Motor neuron (in vitro differentiated cells): ENCODE results near the gene OSGIN1. TPM values are rescaled to one million over a fixed set of nuclear protein-coding genes. Genes with fewer than 3 reads are reported as not detected.

Source experiments
- ATAC-seq, 8 experiments: fragments of 200-7000 bp; cut with Tn5 transposase; replicated peaks in 6 of 8; 2 replicates each; pipeline ENCODE4 v1.8.0; 2021; ENCODE audit warnings: mild to moderate bottlenecking in 8 of 8, moderate library complexity in 8 of 8
- H3K27ac ChIP-seq, 2 donors: fragments of 250-450 bp; sonication (Bioruptor Pico); 2 replicates each; pipeline ENCODE4 v1.9.0; 2021; ENCODE audit warnings: antibody characterized with exemption in 2 of 2, mild to moderate bottlenecking in 2 of 2, moderate library complexity in 1 of 2
- H3K4me1 ChIP-seq, 2 donors: fragments of 250-450 bp; sonication (Bioruptor Pico); replicated peaks in 1 of 2; 2 replicates each; pipeline ENCODE4 v1.6.1; 2021; ENCODE audit warnings: antibody characterized with exemption in 2 of 2, mild to moderate bottlenecking in 2 of 2, moderate library complexity in 1 of 2
- H3K4me3 ChIP-seq, 5 donors: fragments of 250-450 bp; sonication (Bioruptor Pico); 2 replicates each; pipeline ENCODE4 v1.9.0; 2021; ENCODE audit warnings: antibody characterized with exemption in 5 of 5, mild to moderate bottlenecking in 5 of 5, moderate library complexity in 4 of 5
- WGBS, 10 experiments: fragments of 450-650 bp; shearing (Covaris generic); methylation state at CpG; one replicate each; pipeline ENCODE4 v1.0.0; 2022; 5-methylcytosine and 5-hydroxymethylcytosine counted together
- in situ Hi-C, 9 experiments: fragments of 400-800 bp; cut with MboI; loops; one replicate each; pipeline ENCODE4 v1.15.0; 2021; ENCODE audit warnings: low sequenced_read_pairs in 9 of 9, low pct_unique_long_range_greater_than_20kb in 2 of 9; ENCODE audit not compliant: unreplicated experiment in 9 of 9
- total RNA-seq, 8 experiments: library from RNA; unstranded; fragments of 300-600 nt; gene quantifications; 2 replicates each; pipeline versions ENCODE4 v1.2.3 to v1.2.4, GENCODE V29; 2022

OSGIN1 gene
- total RNA-seq, 8 experiments from 2014 or later = 0.92 to 14.8 (median 2.0) TPM

DNA sequence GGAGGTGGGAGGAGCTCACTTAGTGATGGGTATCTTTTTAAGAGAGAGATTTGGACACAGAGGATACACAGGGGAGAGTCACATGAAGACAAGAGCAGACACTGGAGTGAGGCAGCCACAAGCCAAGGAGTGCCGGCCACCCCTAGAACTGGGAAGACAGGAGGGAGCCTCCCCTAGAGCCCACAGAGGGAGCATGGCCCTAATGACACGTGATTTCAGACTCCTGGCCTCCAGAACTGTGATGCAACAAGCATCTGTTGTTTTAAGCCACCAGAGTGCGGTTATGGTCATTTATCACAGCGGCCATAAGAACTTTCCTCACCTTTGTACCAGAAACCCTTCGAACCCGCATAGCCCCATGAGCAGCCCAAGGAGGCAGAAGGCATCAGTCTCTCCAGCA lies 56.2 kb downstream of the OSGIN1 start:
- H3K27ac ChIP-seq = no peak overlapping the region
- 74 to 94% (median 91%) methylated on average over 2 to 4 of the region's 6 CpGs; no CpG with 5 or more reads in 6 of the 10 experiments for WGBS, 10 experiments
- no peak for ATAC-seq
- in situ Hi-C loops = no loop called here
- H3K4me3 ChIP-seq = no peak overlapping the region
- H3K4me1 ChIP-seq = peaks cover 0 to 15% of the 10 kb centered on the region in 2 donors

DNA sequence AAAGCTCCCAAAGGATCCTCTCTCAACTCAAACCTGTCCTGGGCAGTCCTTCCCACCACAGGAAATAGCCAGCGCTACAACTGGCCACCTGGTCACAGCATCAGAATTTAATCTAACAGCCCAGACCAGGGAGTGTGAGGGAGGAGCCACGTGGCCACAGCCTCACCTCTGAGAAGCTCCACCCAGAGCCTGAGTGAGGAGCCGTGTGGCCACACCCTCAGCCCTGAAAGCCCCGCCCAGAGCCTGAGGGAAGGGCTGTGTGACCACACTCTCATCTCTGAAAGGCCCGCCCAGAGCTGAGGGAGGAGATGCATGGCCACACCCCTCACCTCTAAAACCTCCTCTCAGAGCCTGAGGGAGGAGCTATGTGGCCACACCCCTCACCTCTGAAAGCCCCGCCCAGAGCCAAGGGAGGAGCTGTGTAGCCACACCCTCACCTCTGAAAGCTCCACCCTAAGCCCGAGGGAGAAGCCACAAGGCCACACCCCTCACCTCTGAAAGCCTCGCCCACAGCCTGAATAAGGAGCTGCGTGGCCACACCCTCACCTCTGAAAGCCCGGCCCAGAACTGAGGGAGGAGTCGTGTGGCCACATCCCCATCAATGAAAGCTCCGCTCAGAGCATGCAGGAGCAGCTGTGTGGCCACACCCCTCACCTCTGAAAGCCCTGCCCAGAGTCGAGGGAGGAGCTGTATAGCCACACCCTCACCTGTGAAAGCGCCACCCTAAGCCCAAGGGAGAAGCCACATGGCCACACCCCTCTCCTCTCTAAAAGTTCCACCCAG lies 60.9 kb downstream of the OSGIN1 start:
- Histone ChIP-seq H3K4me1 (peaks cover 0 to 9% of the 10 kb centered on the region in 2 donors), H3K4me3 (no peak overlapping the region), H3K27ac (no peak overlapping the region)
- 0 to 80% (median 25%) methylated on average over 1 to 5 of the region's 14 CpGs; no CpG with 5 or more reads in 5 of the 10 experiments for WGBS, 10 experiments
- in situ Hi-C loops = no loop called here
- peak; percentile 92 to 94 (median 93) for ATAC-seq

DNA sequence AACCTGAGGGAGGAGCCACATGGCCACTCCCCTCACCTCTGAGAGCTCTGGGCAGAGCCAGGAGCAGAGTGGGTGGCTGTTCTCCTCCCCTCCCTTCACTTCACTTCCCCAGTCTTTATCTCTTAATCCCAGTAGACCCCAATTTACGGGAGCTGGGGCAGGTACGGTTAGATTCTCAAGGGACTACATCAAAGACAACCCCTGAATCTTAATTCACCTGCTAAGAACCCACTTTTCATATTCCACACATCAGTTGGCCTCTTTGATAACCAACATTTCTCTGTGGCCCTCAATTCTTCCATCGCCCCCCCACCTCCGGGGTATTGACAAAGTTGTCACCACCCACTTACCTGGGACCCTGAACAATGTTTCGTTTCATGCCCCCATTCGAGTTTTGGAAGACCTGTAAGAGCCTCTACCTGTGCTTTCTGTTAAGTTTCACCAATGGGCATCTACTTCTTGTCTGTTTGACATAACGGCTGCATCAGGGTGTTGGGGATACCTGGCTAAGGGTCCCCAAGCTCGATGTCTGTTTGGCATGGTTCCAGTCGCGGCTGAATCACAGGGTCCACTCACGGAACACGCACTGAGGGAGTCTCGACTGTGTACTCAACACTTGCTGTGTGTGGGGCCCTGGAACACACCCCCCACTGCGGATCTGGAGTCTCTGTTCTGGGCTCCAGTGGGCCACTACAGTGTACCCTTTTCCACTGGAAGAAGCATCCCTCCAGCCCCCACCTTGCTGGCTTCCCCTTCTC lies 61.7 kb downstream of the OSGIN1 start:
- ATAC-seq = no peak
- 0 to 100% (median 68%) methylated on average over 1 to 14 of the region's 14 CpGs for WGBS, 10 experiments
- peaks cover 0 to 9% of the 10 kb centered on the region in 2 donors for H3K4me1 ChIP-seq
- no peak overlapping the region for H3K27ac ChIP-seq
- no peak overlapping the region for H3K4me3 ChIP-seq
- in situ Hi-C loops = no loop called here

DNA sequence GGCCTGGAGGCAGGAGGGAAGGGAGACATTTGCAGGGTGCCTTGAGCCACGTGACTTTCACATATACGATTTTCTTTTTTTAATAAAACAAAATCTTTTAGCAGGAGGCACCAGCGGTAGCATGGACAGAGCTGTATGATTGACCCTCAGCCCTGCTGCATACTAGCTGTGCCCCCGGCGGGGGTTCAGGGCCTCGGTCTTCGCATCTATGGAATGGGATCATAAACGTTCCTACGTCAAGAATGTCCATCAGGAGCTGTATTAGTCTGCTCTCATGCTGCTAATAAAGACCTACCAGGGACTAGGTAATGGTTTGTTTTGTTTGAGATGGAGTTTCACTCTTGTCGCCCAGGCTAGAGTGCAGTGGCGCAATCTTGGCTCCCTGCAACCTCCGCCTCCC lies 62.4 kb downstream of the OSGIN1 start:
- H3K4me1 ChIP-seq = peaks cover 0 to 9% of the 10 kb centered on the region in 2 donors
- ATAC-seq = no peak

More for the DNA sequence above, 62.4 kb downstream of the OSGIN1 start:
- no peak overlapping the region for H3K4me3 ChIP-seq
- WGBS, 10 experiments = 40 to 100% (median 80%) methylated on average over 1 to 6 of the region's 12 CpGs; no CpG with 5 or more reads in 1 of the 10 experiments
- H3K27ac ChIP-seq = no peak overlapping the region
- in situ Hi-C loops = no loop called here

Other genes with a start within 250 kb of the OSGIN1 start
- 100 to 1,000 TPM; 105 to 240 (median 153) TPM for gene HSBP1, start 145.3 kb upstream of the OSGIN1 start, total RNA-seq
- 10 to 100 TPM in 1 of 8 experiments, 1 to 10 TPM in 7; 2.0 to 10.2 (median 3.0) TPM for gene MLYCD, start 54.1 kb upstream of the OSGIN1 start, total RNA-seq
- gene NECAB2, start 15.0 kb downstream of the OSGIN1 start, total RNA-seq = 10 to 100 TPM in 1 of 8 experiments, 1 to 10 TPM in 6, under 1 TPM in 1; 0.63 to 23.4 (median 2.6) TPM
- 1 to 10 TPM in 3 of 8 experiments, under 1 TPM in 1, not detected in 4; 0.27 to 1.9 (median 1.5) TPM for gene SLC38A8, start 89.6 kb downstream of the OSGIN1 start, total RNA-seq
- gene MBTPS1, start 163.7 kb downstream of the OSGIN1 start, total RNA-seq = 100 to 1,000 TPM in 3 of 8 experiments, 10 to 100 TPM in 5; 42.5 to 166 (median 62.3) TPM
- 10 to 100 TPM; 20.1 to 63.7 (median 48.1) TPM for gene HSDL1, start 191.9 kb downstream of the OSGIN1 start, total RNA-seq
- 10 to 100 TPM in 1 of 8 experiments, 1 to 10 TPM in 4, under 1 TPM in 3; 0.36 to 17.7 (median 1.2) TPM for gene DNAAF1, start 192.1 kb downstream of the OSGIN1 start, total RNA-seq
- 10 to 100 TPM; 13.1 to 58.4 (median 18.2) TPM for gene TAF1C, start 233.8 kb downstream of the OSGIN1 start, total RNA-seq
- gene ADAD2, start 237.9 kb downstream of the OSGIN1 start, total RNA-seq = 1 to 10 TPM in 2 of 8 experiments, under 1 TPM in 3, not detected in 3; 0.05 to 2.1 (median 0.81) TPM